Keratinocyte (primary cell): ENCODE data around the gene AP2A2.

ENCODE experiments used
- EZH2 ChIP-seq: IDR thresholded peaks from one replicate; pipeline ENCODE4 v1.6.1; 2012; ENCODE audit warnings: inconsistent platforms, mild to moderate bottlenecking, low read length, moderate library complexity
- TF ChIP-seq, protein P1 (sequence below), 3 experiments: IDR thresholded peaks in 1 of 3; conservative IDR thresholded peaks in 1 of 3; optimal IDR thresholded peaks in 1 of 3; 2 replicates in 2 of 3; 3 replicates in 1 of 3; pipeline versions ENCODE3 to v1.5.1; 2011; ENCODE audit warnings: low read length in 3 of 3, mild to moderate bottlenecking in 3 of 3, moderate library complexity in 2 of 3, control low read depth in 1 of 3, inconsistent platforms in 1 of 3; ENCODE audit not compliant: insufficient read depth in 2 of 3; ENCODE audit errors: extremely low read depth in 1 of 3

GRCh38 chr11:900545-900944, 25.1 kb upstream of the AP2A2 start:
- TF ChIP-seq, protein P1, sequence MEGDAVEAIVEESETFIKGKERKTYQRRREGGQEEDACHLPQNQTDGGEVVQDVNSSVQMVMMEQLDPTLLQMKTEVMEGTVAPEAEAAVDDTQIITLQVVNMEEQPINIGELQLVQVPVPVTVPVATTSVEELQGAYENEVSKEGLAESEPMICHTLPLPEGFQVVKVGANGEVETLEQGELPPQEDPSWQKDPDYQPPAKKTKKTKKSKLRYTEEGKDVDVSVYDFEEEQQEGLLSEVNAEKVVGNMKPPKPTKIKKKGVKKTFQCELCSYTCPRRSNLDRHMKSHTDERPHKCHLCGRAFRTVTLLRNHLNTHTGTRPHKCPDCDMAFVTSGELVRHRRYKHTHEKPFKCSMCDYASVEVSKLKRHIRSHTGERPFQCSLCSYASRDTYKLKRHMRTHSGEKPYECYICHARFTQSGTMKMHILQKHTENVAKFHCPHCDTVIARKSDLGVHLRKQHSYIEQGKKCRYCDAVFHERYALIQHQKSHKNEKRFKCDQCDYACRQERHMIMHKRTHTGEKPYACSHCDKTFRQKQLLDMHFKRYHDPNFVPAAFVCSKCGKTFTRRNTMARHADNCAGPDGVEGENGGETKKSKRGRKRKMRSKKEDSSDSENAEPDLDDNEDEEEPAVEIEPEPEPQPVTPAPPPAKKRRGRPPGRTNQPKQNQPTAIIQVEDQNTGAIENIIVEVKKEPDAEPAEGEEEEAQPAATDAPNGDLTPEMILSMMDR (optimal IDR thresholded peaks at IDR 0.05 in 1 of 3, IDR thresholded peaks at IDR 0.05 in 1 of 3, conservative IDR thresholded peaks at IDR 0.05 in 1 of 3; ENCODE audit: extremely low read depth in 1 of 3, insufficient read depth in 2 of 3, low read length in 3 of 3), result no peak
- TF ChIP-seq EZH2, result no peak
